GM23248 (cell line): ENCODE results near the gene RIPK3. TPM values are rescaled to one million over a fixed set of nuclear protein-coding genes. Genes with fewer than 3 reads are reported as not detected.
"Not testable (repeated sequence)": the region's sequence is repeated elsewhere in the genome, so short reads cannot be mapped to it uniquely, and the experiment has no call there.

Experiments used
- DNase-seq: peaks from one replicate; pipeline ENCODE4 v3.0.0-alpha.2; 2015
- H2AFZ ChIP-seq: fragments of 200-600 bp; sonication (generic); 2 replicates; pipeline ENCODE4 v1.6.1; 2016; ENCODE audit warnings: antibody characterized with exemption
- H3F3A ChIP-seq: fragments of 200-600 bp; sonication (generic); 2 replicates; pipeline ENCODE4 v1.6.1; 2016; ENCODE audit warnings: mild to moderate bottlenecking, antibody characterized with exemption, mixed run types; ENCODE audit not compliant: insufficient read depth
- H3K27ac ChIP-seq: fragments of 200-600 bp; sonication (generic); 2 replicates; pipeline ENCODE4 v1.5.1; 2016; ENCODE audit warnings: mild to moderate bottlenecking
- H3K27me3 ChIP-seq: fragments of 200-600 bp; sonication (generic); replicated peaks from 2 replicates; pipeline ENCODE4 v1.6.1; 2016; ENCODE audit warnings: mild to moderate bottlenecking; ENCODE audit not compliant: insufficient read depth
- H3K36me3 ChIP-seq: fragments of 200-600 bp; sonication (generic); 2 replicates; pipeline ENCODE4 v1.6.1; 2016; ENCODE audit warnings: low read depth, mild to moderate bottlenecking
- H3K4me1 ChIP-seq: fragments of 200-600 bp; sonication (generic); 2 replicates; pipeline ENCODE4 v1.6.1; 2016; ENCODE audit warnings: mild to moderate bottlenecking; ENCODE audit not compliant: insufficient read depth
- H3K4me2 ChIP-seq: fragments of 200-600 bp; sonication (generic); one replicate; pipeline ENCODE4 v1.6.1; 2016; ENCODE audit warnings: mild to moderate bottlenecking; ENCODE audit not compliant: unreplicated experiment
- H3K4me3 ChIP-seq: fragments of 200-600 bp; sonication (generic); 2 replicates; pipeline ENCODE4 v1.5.1; 2016; ENCODE audit warnings: mild to moderate bottlenecking
- H3K79me2 ChIP-seq: fragments of 200-600 bp; sonication (generic); 2 replicates; pipeline ENCODE4 v1.6.1; 2016; ENCODE audit warnings: mild to moderate bottlenecking; ENCODE audit not compliant: insufficient read depth
- H3K9ac ChIP-seq: fragments of 200-600 bp; sonication (generic); 2 replicates; pipeline ENCODE4 v1.6.1; 2016; ENCODE audit warnings: mild to moderate bottlenecking
- H3K9me2 ChIP-seq: fragments of 200-600 bp; sonication (generic); 2 replicates; pipeline ENCODE4 v1.6.1; 2016; ENCODE audit warnings: mixed run types, mild to moderate bottlenecking, moderate library complexity; ENCODE audit not compliant: insufficient read depth
- H3K9me3 ChIP-seq: fragments of 200-600 bp; sonication (generic); one replicate; pipeline ENCODE4 v1.6.1; 2017; ENCODE audit warnings: low read depth
- H4K20me1 ChIP-seq: fragments of 200-600 bp; sonication (generic); 2 replicates; pipeline ENCODE4 v1.6.0; 2016; ENCODE audit not compliant: insufficient read depth
- EZH2 ChIP-seq: fragments of 200-600 bp; sonication (generic); IDR thresholded peaks from 2 replicates; pipeline ENCODE4 v1.6.1; 2018; ENCODE audit warnings: antibody characterized with exemption, mild to moderate bottlenecking; ENCODE audit not compliant: insufficient read depth, poor library complexity, severe bottlenecking
- EZH2phosphoT487 ChIP-seq: fragments of 200-600 bp; sonication (generic); IDR thresholded peaks from 2 replicates; pipeline ENCODE4 v1.6.1; 2018; ENCODE audit warnings: antibody characterized with exemption, moderate library complexity, mild to moderate bottlenecking, low read depth; ENCODE audit not compliant: insufficient read depth
- WGBS, 2 experiments: methylation state at CpG; one replicate each; pipeline ENCODE4 v1.1.6; 2015 to 2017; ENCODE audit warnings: low lambda C conversion rate in 2 of 2, low coverage in 1 of 2; ENCODE audit errors: missing lambda C conversion rate in 2 of 2; 5-methylcytosine and 5-hydroxymethylcytosine counted together
- in situ Hi-C: fragments of 300-500 bp; cut with MboI; formaldehyde crosslinking; loops from 2 replicates; pipeline ENCODE4 v1.15.0; 2020
- polyA plus RNA-seq: library from polyadenylated mRNA; unstranded; fragments of >200 nt; fragmentation: Nextera tagmentation; extraction: Ambion mirVana; gene quantifications from 2 replicates; pipeline ENCODE4 v1.2.1, GENCODE V29; 2016
- total RNA-seq: library from RNA; depleted of rRNA; stranded (reverse); fragments of >200 nt; shearing (Covaris generic); gene quantifications from 2 replicates; pipeline ENCODE4 v1.2.3, GENCODE V29; 2014

RIPK3 gene
- total and polyA plus RNA-seq, 2 experiments from 2014 or later: 2.2 to 5.1 TPM

GRCh38 chr14:24377657-24378056 lies 37.9 kb upstream of the RIPK3 start:
- H3K27ac ChIP-seq: no peak overlapping the region
- no peak overlapping the region for H3K9ac ChIP-seq
- H3K9me2 ChIP-seq: no peaks in the 10 kb centered on the region
- H4K20me1 ChIP-seq: no peaks in the 10 kb centered on the region
- H3K4me2 ChIP-seq: no peak overlapping the region
- peaks cover 22% of the 10 kb centered on the region; the same call in 1 of the 2 replicates for H3K36me3 ChIP-seq
- TF ChIP-seq EZH2 (no peak), EZH2phosphoT487 (no peak)
- 55 to 73% methylated on average over 2 of the region's 2 CpGs for WGBS, 2 experiments
- H3K27me3 ChIP-seq: no peaks in the 10 kb centered on the region
- DNase-seq: no peak
- 0 out of 2 replicates have a peak, but pooled peaks cover 3% of the 10 kb centered on the region for H3K4me1 ChIP-seq
- in situ Hi-C loops: no loop called here
- H3K79me2 ChIP-seq: no peaks in the 10 kb centered on the region
- no peaks in the 10 kb centered on the region for H3K9me3 ChIP-seq
- H2AFZ ChIP-seq: no peak overlapping the region
- peaks cover 22% of the 10 kb centered on the region for H3F3A ChIP-seq
- no peak overlapping the region for H3K4me3 ChIP-seq

GRCh38 chr14:24377126-24377525 lies 37.3 kb upstream of the RIPK3 start:
- Histone ChIP-seq H3K4me3 (no peak overlapping the region), H3F3A (peaks cover 22% of the 10 kb centered on the region), H4K20me1 (no peaks in the 10 kb centered on the region), H3K4me2 (no peak overlapping the region), H3K9me3 (no peaks in the 10 kb centered on the region), H3K27ac (no peak overlapping the region), H3K27me3 (no peaks in the 10 kb centered on the region), H2AFZ (no peak overlapping the region), H3K4me1 (0 out of 2 replicates have a peak, but pooled peaks cover 3% of the 10 kb centered on the region), H3K36me3 (peaks cover 23% of the 10 kb centered on the region; the same call in 1 of the 2 replicates), H3K9me2 (no peaks in the 10 kb centered on the region), H3K9ac (no peak overlapping the region), H3K79me2 (no peaks in the 10 kb centered on the region)
- no peak for DNase-seq
- in situ Hi-C loops: no loop called here
- 81 to 82% methylated on average over 7 of the region's 7 CpGs for WGBS, 2 experiments
- no peak for TF ChIP-seq EZH2
- no peak for TF ChIP-seq EZH2phosphoT487

GRCh38 chr14:24376448-24377070 lies 36.8 kb upstream of the RIPK3 start:
- Histone ChIP-seq H3K4me3 (no peak overlapping the region), H3K4me1 (0 out of 2 replicates have a peak, but pooled peaks cover 3% of the 10 kb centered on the region), H3K9ac (no peak overlapping the region), H3K9me3 (no peaks in the 10 kb centered on the region), H3K79me2 (0 out of 2 replicates have a peak, but pooled peaks cover 4% of the 10 kb centered on the region), H3K36me3 (peaks cover 23% of the 10 kb centered on the region; the same call in 1 of the 2 replicates), H2AFZ (no peak overlapping the region), H3K27me3 (no peaks in the 10 kb centered on the region), H4K20me1 (no peaks in the 10 kb centered on the region), H3K4me2 (no peak overlapping the region), H3K9me2 (no peaks in the 10 kb centered on the region), H3F3A (peaks cover 22% of the 10 kb centered on the region), H3K27ac (no peak overlapping the region)
- no peak for DNase-seq
- 75 to 81% methylated on average over 16 of the region's 16 CpGs for WGBS, 2 experiments
- in situ Hi-C loops: no loop called here
- TF ChIP-seq EZH2: no peak
- TF ChIP-seq EZH2phosphoT487: no peak

GRCh38 chr14:24372701-24373416 lies 33.1 kb upstream of the RIPK3 start:
- Histone ChIP-seq H4K20me1 (no peaks in the 10 kb centered on the region), H3K4me1 (peaks cover 16% of the 10 kb centered on the region), H3K4me2 (no peak overlapping the region), H3K27ac (no peak overlapping the region), H3K4me3 (no peak overlapping the region), H3K9me2 (no peaks in the 10 kb centered on the region), H2AFZ (no peak overlapping the region), H3K36me3 (peaks cover 28% of the 10 kb centered on the region; the same call in 1 of the 2 replicates), H3K79me2 (peaks cover 33% of the 10 kb centered on the region), H3F3A (peaks cover 14% of the 10 kb centered on the region), H3K9ac (no peak overlapping the region), H3K9me3 (no peaks in the 10 kb centered on the region), H3K27me3 (no peaks in the 10 kb centered on the region)
- in situ Hi-C loops: no loop called here
- WGBS, 2 experiments: 84 to 88% methylated on average over 12 of the region's 12 CpGs
- no peak for DNase-seq
- TF ChIP-seq EZH2 (no peak), EZH2phosphoT487 (no peak)

DNA sequence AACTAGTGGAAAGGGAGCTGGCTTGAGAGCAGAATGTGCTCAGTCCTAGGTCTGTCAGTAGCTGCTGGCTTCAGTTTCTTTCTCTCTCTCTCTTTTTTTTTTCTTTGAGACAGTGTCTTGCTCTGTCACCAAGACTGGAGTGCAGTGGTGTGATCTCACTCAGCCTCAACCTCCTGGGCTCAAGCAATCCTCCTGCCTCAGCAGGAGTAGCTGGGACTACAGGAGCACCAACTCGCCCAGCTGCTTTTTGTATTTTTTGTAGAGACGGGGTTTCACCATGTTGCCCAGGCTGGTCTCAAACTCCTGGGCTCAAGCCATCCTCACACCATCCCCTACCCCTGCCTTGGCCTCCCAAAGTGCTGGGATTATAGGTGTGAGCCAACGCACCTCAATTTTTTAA lies 31.8 kb upstream of the RIPK3 start:
- WGBS, 2 experiments: 38 to 48% methylated on average over 3 of the region's 3 CpGs
- H3K4me3 ChIP-seq, in situ Hi-C loops: not testable (repeated sequence)

More for the DNA sequence above, 31.8 kb upstream of the RIPK3 start:
- H3K27me3 ChIP-seq, H2AFZ ChIP-seq, H3K9me3 ChIP-seq, H3F3A ChIP-seq, H4K20me1 ChIP-seq, H3K9me2 ChIP-seq: not testable (repeated sequence)
- Histone ChIP-seq H3K9ac (peak overlapping the region; percentile 30; the same call in 1 of the 2 replicates), H3K27ac (0 out of 2 replicates have a peak overlapping the region, but pooled peaks have one; percentile 12), H3K36me3 (peaks cover 22% of the 10 kb centered on the region; the same call in 1 of the 2 replicates), H3K79me2 (peaks cover 33% of the 10 kb centered on the region), H3K4me2 (peak overlapping the region; percentile 34), H3K4me1 (peaks cover 13% of the 10 kb centered on the region)
- peak; percentile 13 for DNase-seq
